Endothelial cell of umbilical vein (primary cell): Measurements from ENCODE around the gene MGAT5.

Experiments
- JUN ChIP-seq: IDR thresholded peaks from 2 replicates; pipeline ENCODE4 v1.6.1; 2011; ENCODE audit warnings: borderline replicate concordance, low read depth; ENCODE audit not compliant: insufficient read length, insufficient read depth
- TF ChIP-seq, protein P1 (sequence below), 2 donors: IDR thresholded peaks; 1 replicate in 1 of 2; 2 replicates in 1 of 2; pipeline ENCODE4 v1.5.1; 2011; ENCODE audit warnings: low read length in 2 of 2, mild to moderate bottlenecking in 2 of 2, moderate library complexity in 2 of 2, control low read depth in 1 of 2, inconsistent platforms in 1 of 2, low read depth in 1 of 2; ENCODE audit not compliant: insufficient read depth in 1 of 2; ENCODE audit errors: extremely low read depth in 1 of 2

DNA sequence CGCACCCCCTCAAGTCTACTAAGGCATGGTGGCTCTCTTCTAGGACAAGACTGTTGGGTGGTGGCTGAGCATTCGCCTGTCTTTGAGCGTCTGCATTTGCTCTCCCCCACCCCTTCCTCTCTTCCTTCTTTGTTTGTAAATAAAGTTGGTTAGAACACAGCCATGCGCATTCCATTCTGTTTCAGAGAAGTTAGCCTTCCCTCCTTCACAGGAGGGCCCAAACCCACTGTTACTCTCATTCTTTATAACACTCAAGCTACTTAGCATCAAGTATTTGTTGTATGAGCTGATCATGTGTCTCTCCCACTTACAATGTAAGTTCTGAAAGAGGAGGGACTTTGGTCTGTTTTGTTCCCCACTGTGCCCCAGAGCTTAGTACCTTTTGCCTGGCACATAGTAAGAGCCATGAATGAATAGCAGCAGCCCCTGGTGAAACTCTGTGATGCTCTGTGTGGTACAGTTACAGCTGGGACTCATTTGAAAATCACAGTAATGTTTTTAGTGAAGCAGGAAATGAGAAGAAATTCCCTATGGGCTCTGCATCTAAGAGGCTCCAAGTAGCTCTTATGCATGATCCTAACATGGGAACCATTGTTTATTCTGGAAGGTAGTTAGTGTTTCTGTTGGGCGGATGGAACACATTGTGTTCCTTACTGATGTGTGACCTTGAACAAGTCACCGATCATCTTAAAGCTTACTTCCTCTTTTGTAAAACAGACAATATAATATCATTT is 7.7 kb downstream of the MGAT5 start:
- TF ChIP-seq, protein P1, sequence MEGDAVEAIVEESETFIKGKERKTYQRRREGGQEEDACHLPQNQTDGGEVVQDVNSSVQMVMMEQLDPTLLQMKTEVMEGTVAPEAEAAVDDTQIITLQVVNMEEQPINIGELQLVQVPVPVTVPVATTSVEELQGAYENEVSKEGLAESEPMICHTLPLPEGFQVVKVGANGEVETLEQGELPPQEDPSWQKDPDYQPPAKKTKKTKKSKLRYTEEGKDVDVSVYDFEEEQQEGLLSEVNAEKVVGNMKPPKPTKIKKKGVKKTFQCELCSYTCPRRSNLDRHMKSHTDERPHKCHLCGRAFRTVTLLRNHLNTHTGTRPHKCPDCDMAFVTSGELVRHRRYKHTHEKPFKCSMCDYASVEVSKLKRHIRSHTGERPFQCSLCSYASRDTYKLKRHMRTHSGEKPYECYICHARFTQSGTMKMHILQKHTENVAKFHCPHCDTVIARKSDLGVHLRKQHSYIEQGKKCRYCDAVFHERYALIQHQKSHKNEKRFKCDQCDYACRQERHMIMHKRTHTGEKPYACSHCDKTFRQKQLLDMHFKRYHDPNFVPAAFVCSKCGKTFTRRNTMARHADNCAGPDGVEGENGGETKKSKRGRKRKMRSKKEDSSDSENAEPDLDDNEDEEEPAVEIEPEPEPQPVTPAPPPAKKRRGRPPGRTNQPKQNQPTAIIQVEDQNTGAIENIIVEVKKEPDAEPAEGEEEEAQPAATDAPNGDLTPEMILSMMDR (IDR thresholded peaks at IDR 0.05; ENCODE audit: extremely low read depth in 1 of 2, insufficient read depth in 1 of 2, low read depth in 1 of 2, low read length in 2 of 2), result no peak
- no peak for TF ChIP-seq JUN
